IMR-90 (cell line): ENCODE data around the gene SLC4A8. TPM values are rescaled to one million over a fixed set of nuclear protein-coding genes. Genes with fewer than 3 reads are reported as not detected.

Source experiments
- ATAC-seq: fragments of 200-7000 bp; cut with Tn5 transposase; 2 replicates; pipeline ENCODE4 v1.9.1; 2020; ENCODE audit warnings: low read depth, mild to moderate bottlenecking, moderate library complexity
- BruUV-seq: library from RNA; stranded (reverse); fragments of 400-500 nt; replicated peaks from 2 replicates; lab custom pipeline; 2021; lab: Mats Ljungman, UMichigan
- CTCF ChIA-PET: fragments of 300-600 bp; formaldehyde crosslinking; extraction: SDS; loops from one replicate; lab custom pipeline; 2021; ENCODE audit warnings: antibody characterized with exemption; lab: Yijun Ruan, JAX
- POLR2A ChIA-PET: fragments of 300-600 bp; sonication (Branson Sonifier 250); formaldehyde crosslinking; loops from one replicate; lab custom pipeline; 2022; ENCODE audit warnings: antibody characterized with exemption; ENCODE audit not compliant: unreplicated experiment; lab: Charles Lee
- DNase-seq: peaks from one replicate; pipeline ENCODE4 v3.0.0; 2013
- H2AFZ ChIP-seq: replicated peaks from 2 replicates; pipeline ENCODE3; 2013; ENCODE audit warnings: low read length, mild to moderate bottlenecking; ENCODE audit not compliant: poor library complexity
- H2AK5ac ChIP-seq: 2 replicates; pipeline ENCODE4 v1.6.1; 2013; ENCODE audit warnings: low read depth, low read length, inconsistent platforms
- H2AK9ac ChIP-seq: replicated peaks from 2 replicates; pipeline ENCODE3; 2013; ENCODE audit warnings: mild to moderate bottlenecking, low read depth, low read length, moderate library complexity; ENCODE audit not compliant: poor library complexity
- H2BK120ac ChIP-seq: 2 replicates; pipeline ENCODE4 v1.6.1; 2013; ENCODE audit warnings: low read depth, low read length, inconsistent platforms
- H2BK15ac ChIP-seq: 3 replicates; pipeline ENCODE4 v1.6.1; 2013; ENCODE audit warnings: low read depth, low read length, inconsistent platforms
- H2BK20ac ChIP-seq: 2 replicates; pipeline ENCODE4 v1.6.1; 2013; ENCODE audit warnings: low read depth, mild to moderate bottlenecking, inconsistent platforms, low read length, moderate library complexity
- H2BK5ac ChIP-seq: 2 replicates; pipeline ENCODE4 v1.6.1; 2013; ENCODE audit warnings: mild to moderate bottlenecking, low read depth, low read length, inconsistent platforms; ENCODE audit not compliant: poor library complexity, severe bottlenecking
- H3K14ac ChIP-seq: replicated peaks from 2 replicates; pipeline ENCODE4 v1.6.1; 2013; ENCODE audit warnings: low read depth, low read length, inconsistent platforms
- H3K18ac ChIP-seq: 2 replicates; pipeline ENCODE4 v1.6.1; 2013; ENCODE audit warnings: low read depth, low read length, control low read depth
- H3K23ac ChIP-seq: 2 replicates; pipeline ENCODE4 v1.6.1; 2013; ENCODE audit warnings: low read depth, low read length, inconsistent platforms
- H3K27ac ChIP-seq: 2 replicates; pipeline ENCODE4 v1.5.1; 2013; ENCODE audit warnings: mild to moderate bottlenecking, control low read depth, low read length; ENCODE audit not compliant: insufficient read depth
- H3K27me3 ChIP-seq: 2 replicates; pipeline ENCODE4 v1.6.1; 2013; ENCODE audit warnings: low read length; ENCODE audit not compliant: control insufficient read depth, insufficient read depth
- H3K36me3 ChIP-seq: 2 replicates; pipeline ENCODE4 v1.6.1; 2013; ENCODE audit warnings: low read length, mixed read lengths; ENCODE audit not compliant: control insufficient read depth, insufficient read depth
- H3K4ac ChIP-seq: 2 replicates; pipeline ENCODE4 v1.6.1; 2013; ENCODE audit warnings: low read depth, low read length, inconsistent platforms
- H3K4me1 ChIP-seq: 2 replicates; pipeline ENCODE4 v1.6.1; 2013; ENCODE audit warnings: low read length, mixed read lengths; ENCODE audit not compliant: control insufficient read depth, insufficient read depth
- H3K4me2 ChIP-seq: 2 replicates; pipeline ENCODE4 v1.6.1; 2013; ENCODE audit warnings: low read depth, mild to moderate bottlenecking, control low read depth, low read length, moderate library complexity
- H3K4me3 ChIP-seq: 2 replicates; pipeline ENCODE4 v1.5.1; 2013; ENCODE audit warnings: low read depth, mild to moderate bottlenecking, control low read depth, low read length, moderate library complexity; ENCODE audit not compliant: insufficient read depth
- H3K56ac ChIP-seq: 2 replicates; pipeline ENCODE4 v1.6.1; 2013; ENCODE audit warnings: low read length, inconsistent platforms; ENCODE audit not compliant: insufficient read depth; ENCODE audit errors: extremely low read depth
- H3K79me1 ChIP-seq, 2 experiments: 2 replicates each; pipeline ENCODE4 v1.6.1; 2013; ENCODE audit warnings: low read length in 2 of 2, inconsistent platforms in 1 of 2, low read depth in 1 of 2
- H3K9ac ChIP-seq: 2 replicates; pipeline ENCODE4 v1.6.1; 2013; ENCODE audit warnings: low read depth, low read length, control low read depth
- H3K9me1 ChIP-seq: 2 replicates; pipeline ENCODE4 v1.6.1; 2013; ENCODE audit warnings: low read length, inconsistent platforms; ENCODE audit not compliant: insufficient read depth
- H3K9me3 ChIP-seq: 2 replicates; pipeline ENCODE4 v1.6.1; 2013; ENCODE audit warnings: low read length; ENCODE audit not compliant: control insufficient read depth, insufficient read depth
- H4K20me1 ChIP-seq: 2 replicates; pipeline ENCODE4 v1.6.1; 2013; ENCODE audit warnings: low read length, inconsistent platforms; ENCODE audit not compliant: insufficient read depth
- H4K5ac ChIP-seq: 2 replicates; pipeline ENCODE4 v1.6.1; 2013; ENCODE audit warnings: mild to moderate bottlenecking, low read depth, low read length, control low read depth
- H4K8ac ChIP-seq, 2 experiments: 2 replicates each; pipeline ENCODE4 v1.6.1; 2013; ENCODE audit warnings: low read depth in 2 of 2, low read length in 2 of 2, control low read depth in 1 of 2, inconsistent platforms in 1 of 2
- H4K91ac ChIP-seq: 2 replicates; pipeline ENCODE4 v1.6.1; 2013; ENCODE audit warnings: low read depth, low read length, inconsistent platforms; ENCODE audit not compliant: insufficient read depth
- BHLHE40 ChIP-seq: fragments of 150-350 bp; IDR thresholded peaks from 2 replicates; pipeline ENCODE4 v1.6.1; 2016; ENCODE audit warnings: mild to moderate bottlenecking, low read depth, low read length
- CEBPB ChIP-seq: IDR thresholded peaks from 2 replicates; pipeline ENCODE4 v1.6.1; 2012; ENCODE audit warnings: low read depth, low read length, improper control_type of control experiment
- CHD1 ChIP-seq: IDR thresholded peaks from 2 replicates; pipeline ENCODE4 v1.6.1; 2012; ENCODE audit warnings: low read depth, low read length, improper control_type of control experiment
- CTCF ChIP-seq: conservative IDR thresholded peaks from 2 replicates; pipeline ENCODE4 v1.5.1; 2012; ENCODE audit warnings: mild to moderate bottlenecking, low read depth, low read length, improper control_type of control experiment
- ELK1 ChIP-seq: fragments of 150-350 bp; IDR thresholded peaks from 2 replicates; pipeline ENCODE4 v1.6.1; 2016; ENCODE audit warnings: low read depth, mild to moderate bottlenecking, low read length, moderate library complexity, borderline replicate concordance
- FOS ChIP-seq: fragments of 150-350 bp; IDR thresholded peaks from 2 replicates; pipeline ENCODE4 v1.6.1; 2016; ENCODE audit warnings: low read depth, low read length
- MAFK ChIP-seq: IDR thresholded peaks from 2 replicates; pipeline ENCODE4 v1.6.1; 2012; ENCODE audit warnings: low read depth, low read length, improper control_type of control experiment
- MAZ ChIP-seq: IDR thresholded peaks from 2 replicates; pipeline ENCODE4 v1.6.1; 2012; ENCODE audit warnings: low read depth, mild to moderate bottlenecking, low read length, improper control_type of control experiment, moderate library complexity, borderline replicate concordance
- MXI1 ChIP-seq: IDR thresholded peaks from 2 replicates; pipeline ENCODE4 v1.6.1; 2012; ENCODE audit warnings: low read depth, mild to moderate bottlenecking, low read length, moderate library complexity, borderline replicate concordance
- NFE2L2 ChIP-seq: fragments of 150-350 bp; IDR thresholded peaks from 2 replicates; pipeline ENCODE4 v1.6.1; 2016; ENCODE audit warnings: low read depth, mild to moderate bottlenecking, low read length
- POLR2A ChIP-seq: IDR thresholded peaks from 2 replicates; pipeline ENCODE4 v1.6.1; 2012; ENCODE audit warnings: mild to moderate bottlenecking, low read depth, low read length
- RAD21 ChIP-seq: IDR thresholded peaks from 2 replicates; pipeline ENCODE4 v1.6.1; 2012; ENCODE audit warnings: low read length, improper control_type of control experiment
- RCOR1 ChIP-seq: IDR thresholded peaks from 2 replicates; pipeline ENCODE4 v1.6.1; 2012; ENCODE audit warnings: mild to moderate bottlenecking, low read length, improper control_type of control experiment; ENCODE audit not compliant: insufficient replicate concordance
- RFX5 ChIP-seq: IDR thresholded peaks from 2 replicates; pipeline ENCODE4 v1.8.0; 2012; ENCODE audit warnings: low read depth, mild to moderate bottlenecking, low read length, moderate library complexity
- SMC3 ChIP-seq: fragments of 150-350 bp; IDR thresholded peaks from 2 replicates; pipeline ENCODE4 v1.6.1; 2016; ENCODE audit warnings: low read depth, mild to moderate bottlenecking, antibody characterized with exemption, low read length, moderate library complexity
- USF2 ChIP-seq: fragments of 150-350 bp; IDR thresholded peaks from 2 replicates; pipeline ENCODE4 v1.6.1; 2017; ENCODE audit warnings: mild to moderate bottlenecking, antibody characterized with exemption, low read length, low read depth
- WGBS, 2 experiments: methylation state at CpG; one replicate each; pipeline versions ENCODE4 v1.1.5 to v1.1.7; 2013; ENCODE audit warnings: missing lambda C conversion rate in 2 of 2; ENCODE audit not compliant: insufficient read length in 1 of 2; ENCODE audit errors: extremely low coverage in 2 of 2; 5-methylcytosine and 5-hydroxymethylcytosine counted together
- dilution Hi-C: fragments of 300-500 bp; cut with HindIII; formaldehyde crosslinking; loops from one replicate; pipeline ENCODE4 v1.14.3; 2018; ENCODE audit warnings: low sequenced_read_pairs; ENCODE audit not compliant: unreplicated experiment
- in situ Hi-C: fragments of 300-500 bp; cut with MboI; formaldehyde crosslinking; loops from 3 replicates; pipeline ENCODE4 v1.14.3; 2019; ENCODE audit warnings: low sequenced_read_pairs, inconsistent platforms, mixed read lengths
- intact Hi-C: fragments of 100-400 bp; cut with micrococcal nuclease; formaldehyde crosslinking; loops from 2 replicates; pipeline ENCODE4 v1.10.0; 2022
- polyA plus RNA-seq, 3 experiments: library from polyadenylated mRNA; depleted of rRNA; stranded (reverse); fragments of >200 nt; gene quantifications; 2 replicates each; pipeline ENCODE4 v1.2.3, GENCODE V29; 2012; ENCODE audit warnings: low replicate concordance in 1 of 3
- total RNA-seq: library from RNA; depleted of rRNA; stranded (reverse); fragments of >200 nt; gene quantifications from 2 replicates; pipeline ENCODE4 v1.2.3, GENCODE V29; 2012

The SLC4A8 gene
- total and polyA plus RNA-seq, 2 of the 4 experiments (the other 2 are of a cell fraction): 3.1 to 5.2 TPM

DNA sequence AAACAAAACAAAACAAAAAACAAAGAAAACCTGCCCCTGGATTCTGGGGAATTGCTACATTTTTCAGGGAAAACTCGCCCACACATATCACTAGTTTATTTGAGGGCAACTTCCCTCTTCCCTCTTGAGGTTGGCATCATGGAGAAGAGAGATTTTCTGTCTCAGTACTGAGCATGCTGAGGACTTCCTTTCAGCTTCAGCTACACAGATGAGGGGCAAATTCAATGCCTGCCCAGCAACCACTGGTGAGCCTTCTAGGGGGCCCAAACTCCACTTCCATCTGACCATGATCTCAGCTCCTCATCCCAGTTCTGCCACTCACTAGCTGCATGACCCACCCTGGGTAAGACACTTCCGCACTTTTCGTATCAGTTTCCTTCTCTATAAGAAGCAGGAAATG lies 103.3 kb downstream of the SLC4A8 start:
- no peaks in the 10 kb centered on the region for H4K20me1 ChIP-seq
- no peak overlapping the region for H3K9ac ChIP-seq
- no peak for TF ChIP-seq CEBPB
- TF ChIP-seq RAD21: no peak
- TF ChIP-seq CHD1: no peak
- TF ChIP-seq MXI1: no peak
- no peak for TF ChIP-seq SMC3
- TF ChIP-seq FOS: no peak
- TF ChIP-seq RCOR1: no peak
- no peak for TF ChIP-seq ELK1
- TF ChIP-seq POLR2A: no peak
- TF ChIP-seq USF2: no peak
- no peak for TF ChIP-seq RFX5
- no peak for TF ChIP-seq NFE2L2
- no peak for TF ChIP-seq CTCF
- no peak for TF ChIP-seq BHLHE40
- TF ChIP-seq MAZ: no peak
- no peak for TF ChIP-seq MAFK
- no peak overlapping the region for H3K14ac ChIP-seq
- no peak overlapping the region for H2AK5ac ChIP-seq
- no peak overlapping the region for H3K23ac ChIP-seq
- DNase-seq: no peak
- ATAC-seq: no peak
- H2BK15ac ChIP-seq: no peak overlapping the region
- H3K4ac ChIP-seq: no peak overlapping the region
- H4K91ac ChIP-seq: no peak overlapping the region
- no peaks in the 10 kb centered on the region for H3K9me3 ChIP-seq
- no peak overlapping the region for H3K18ac ChIP-seq
- dilution Hi-C loops: no loop called here
- no peaks in the 10 kb centered on the region for H3K27me3 ChIP-seq
- intact Hi-C loops: no loop called here
- no peak overlapping the region for H2AK9ac ChIP-seq
- H3K9me1 ChIP-seq: no peaks in the 10 kb centered on the region
- no peak overlapping the region for H3K4me3 ChIP-seq
- no peak overlapping the region for H3K4me2 ChIP-seq
- H4K8ac ChIP-seq: no peak overlapping the region
- no peak overlapping the region for H2AFZ ChIP-seq
- ChIA-PET CTCF (interaction anchor here (1.1 to 1.2 kb wide), 2 partner anchors 107 to 347 kb away, joined by 3 to 4 read pairs; no protein-coding TSS in a partner anchor), POLR2A (no interaction called here)
- H2BK20ac ChIP-seq: no peak overlapping the region
- H3K36me3 ChIP-seq: no peaks in the 10 kb centered on the region
- no peak overlapping the region for H3K27ac ChIP-seq
- BruUV-seq: no TSS peak
- H3K79me1 ChIP-seq: no peaks in the 10 kb centered on the region
- in situ Hi-C loops: loop anchor here (5.0 kb wide), 1 partner anchor 106 kb away; the partner anchor contains the start of gene SLC4A8
- no peak overlapping the region for H2BK5ac ChIP-seq
- no peak overlapping the region for H2BK120ac ChIP-seq
- peaks cover 4% of the 10 kb centered on the region; the same call in 1 of the 2 replicates for H3K4me1 ChIP-seq
- H3K56ac ChIP-seq: no peak overlapping the region
- WGBS, 2 experiments: no CpG with 5 or more reads among the region's 3 CpGs
- H4K5ac ChIP-seq: no peak overlapping the region
